Measurements from ENCODE around the gene NPAS3. TPM values are rescaled to one million over a fixed set of nuclear protein-coding genes. Genes with fewer than 3 reads are reported as not detected.

NPAS3 gene
- total RNA-seq, 1 donor from 2014 or later, result 2.5 TPM

- no peaks in the 10 kb centered on the region for H3K27me3 ChIP-seq (ENCODE audit: low read depth)
- TF ChIP-seq CTCF (IDR thresholded peaks at IDR 0.05; ENCODE audit: borderline replicate concordance), result no peak
- no peak overlapping the region for H3K27ac ChIP-seq (replicated peaks)
- no peak overlapping the region for H3K4me3 ChIP-seq
- H3K4me1 ChIP-seq, result peaks cover 12% of the 10 kb centered on the region
- no peaks in the 10 kb centered on the region for H3K9me3 ChIP-seq (replicated peaks)
- no peak for DNase-seq
- intact Hi-C loops (cut with micrococcal nuclease), result no loop called here
- H3K36me3 ChIP-seq, result no peaks in the 10 kb centered on the region
These were observed 742.2 kb downstream of the NPAS3 start for GRCh38 chr14:33680873-33681272.

GRCh38 chr14:33682760-33683159 lies 744.1 kb downstream of the NPAS3 start:
- no peaks in the 10 kb centered on the region for H3K9me3 ChIP-seq (replicated peaks)

DNA sequence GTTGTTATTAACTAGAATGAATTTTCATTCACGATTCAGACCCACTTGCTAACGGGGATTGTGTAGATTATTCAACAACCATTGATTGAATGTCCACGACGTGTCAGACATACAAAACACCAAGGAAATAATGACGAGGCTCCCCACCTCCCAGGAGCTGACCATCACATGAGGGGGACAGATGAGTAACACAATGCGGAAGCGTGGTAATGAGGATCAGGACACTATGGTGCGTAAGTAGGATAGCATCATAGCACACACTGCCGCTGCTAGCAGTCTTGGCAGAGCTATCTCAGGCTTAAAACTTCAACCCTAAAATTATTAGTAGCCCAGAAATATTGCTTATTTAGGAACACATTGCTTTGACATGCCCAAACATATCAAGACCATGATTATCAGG lies 746.3 kb downstream of the NPAS3 start:
- no peak for TF ChIP-seq CTCF (IDR thresholded peaks at IDR 0.05; ENCODE audit: borderline replicate concordance)
- no peaks in the 10 kb centered on the region for H3K27me3 ChIP-seq (ENCODE audit: low read depth)
- intact Hi-C loops (cut with micrococcal nuclease), result no loop called here
- no peaks in the 10 kb centered on the region for H3K36me3 ChIP-seq
- DNase-seq, result no peak
- H3K9me3 ChIP-seq (replicated peaks), result no peaks in the 10 kb centered on the region
- no peak overlapping the region for H3K27ac ChIP-seq (replicated peaks)
- peaks cover 12% of the 10 kb centered on the region for H3K4me1 ChIP-seq
- no peak overlapping the region for H3K4me3 ChIP-seq

More at GRCh38 chr14:33682760-33683159, 744.1 kb downstream of the NPAS3 start:
- intact Hi-C loops (cut with micrococcal nuclease), result no loop called here
- Histone ChIP-seq H3K4me3 (no peak overlapping the region), H3K27me3 (ENCODE audit: low read depth) (no peaks in the 10 kb centered on the region), H3K36me3 (no peaks in the 10 kb centered on the region), H3K4me1 (peaks cover 12% of the 10 kb centered on the region), H3K27ac (replicated peaks) (peak overlapping the region; percentile 48)
- TF ChIP-seq CTCF (IDR thresholded peaks at IDR 0.05; ENCODE audit: borderline replicate concordance), result no peak
- DNase-seq, result peak; percentile 63

GRCh38 chr14:33685698-33686097 lies 747.0 kb downstream of the NPAS3 start:
- Histone ChIP-seq H3K4me1 (peaks cover 12% of the 10 kb centered on the region), H3K27me3 (ENCODE audit: low read depth) (no peaks in the 10 kb centered on the region), H3K9me3 (replicated peaks) (no peaks in the 10 kb centered on the region), H3K4me3 (no peak overlapping the region), H3K27ac (replicated peaks) (no peak overlapping the region), H3K36me3 (no peaks in the 10 kb centered on the region)
- TF ChIP-seq CTCF (IDR thresholded peaks at IDR 0.05; ENCODE audit: borderline replicate concordance), result no peak
- intact Hi-C loops (cut with micrococcal nuclease), result no loop called here
- no peak for DNase-seq

DNA sequence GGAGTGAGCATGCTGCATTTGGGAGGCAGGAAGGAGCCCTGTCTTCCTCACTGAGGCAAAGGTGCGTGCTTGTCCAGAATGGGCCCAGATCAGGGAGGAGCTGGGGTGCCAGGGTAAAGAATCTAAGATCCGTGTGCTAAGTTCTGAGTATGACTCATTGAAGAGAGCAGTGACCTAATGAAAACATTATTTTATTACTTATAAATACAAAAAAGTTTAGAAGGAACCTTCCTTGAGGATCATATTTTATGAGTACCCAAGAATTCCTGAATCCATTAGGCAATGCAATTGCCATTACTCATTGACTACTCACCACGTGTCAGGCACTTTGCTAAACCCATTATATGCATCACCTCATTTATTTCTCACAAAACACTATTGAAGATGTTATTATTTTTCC lies 747.5 kb downstream of the NPAS3 start:
- Histone ChIP-seq H3K36me3 (no peaks in the 10 kb centered on the region), H3K27ac (replicated peaks) (no peak overlapping the region), H3K4me3 (no peak overlapping the region), H3K9me3 (replicated peaks) (no peaks in the 10 kb centered on the region), H3K4me1 (peaks cover 12% of the 10 kb centered on the region), H3K27me3 (ENCODE audit: low read depth) (no peaks in the 10 kb centered on the region)
- no peak for DNase-seq
- no peak for TF ChIP-seq CTCF (IDR thresholded peaks at IDR 0.05; ENCODE audit: borderline replicate concordance)
- intact Hi-C loops (cut with micrococcal nuclease), result no loop called here

GRCh38 chr14:33686856-33687255 lies 748.2 kb downstream of the NPAS3 start:
- H3K27me3 ChIP-seq (ENCODE audit: low read depth), result no peaks in the 10 kb centered on the region
- H3K9me3 ChIP-seq (replicated peaks), result no peaks in the 10 kb centered on the region
- no peak overlapping the region for H3K27ac ChIP-seq (replicated peaks)
- TF ChIP-seq CTCF (IDR thresholded peaks at IDR 0.05; ENCODE audit: borderline replicate concordance), result no peak
- intact Hi-C loops (cut with micrococcal nuclease), result no loop called here
- no peaks in the 10 kb centered on the region for H3K36me3 ChIP-seq
- peaks cover 12% of the 10 kb centered on the region for H3K4me1 ChIP-seq
- DNase-seq, result no peak
- no peak overlapping the region for H3K4me3 ChIP-seq
